ENCODE results near the gene KATNA1. TPM values are rescaled to one million over a fixed set of nuclear protein-coding genes. Genes with fewer than 3 reads are reported as not detected.

Gene KATNA1
- total RNA-seq (2022) = 9.9 and 13.1 TPM in 2 replicates
- percentile 53 among the genes with signal in this experiment for Bru-seq, nascent RNA
- BruChase-seq, experiment 1, labeled RNA remaining after a 6-hour chase = percentile 49 among the genes with signal in this experiment
- percentile 52 among the genes with signal in this experiment for BruChase-seq, experiment 2, labeled RNA remaining after a 2-hour chase
- long read RNA-seq, transcript KATNA1-203 (11 exons, 1,984 nt) = major isoform, 21 of 29 reads
- long read RNA-seq, partial matches to known transcripts = 2 of 29 reads
- long read RNA-seq, other reads (novel, unspliced or antisense) = 6 of 29 reads

- Mint-ChIP-seq H3K4me1 (ENCODE audit: low read depth, unreplicated experiment) (no peaks in the 10 kb centered on the region), H3K27me3 (ENCODE audit: unreplicated experiment) (no peaks in the 10 kb centered on the region), H3K27ac (ENCODE audit: unreplicated experiment) (peak within 1 kb of the TSS; percentile 67), H3K36me3 (ENCODE audit: insufficient read depth, unreplicated experiment) (peaks cover 21% of the 10 kb centered on the region), H3K9me3 (ENCODE audit: low read depth, unreplicated experiment) (no peaks in the 10 kb centered on the region), H3K4me3 (ENCODE audit: low read depth, unreplicated experiment) (peak within 1 kb of the TSS; percentile 75)
- DNase-seq = peak; percentile 89
- BruUV-seq (replicated peaks) = TSS peak; percentile 46
- CTCF ChIA-PET = interaction anchor here (1.3 kb wide), 1 partner anchor 101 kb away, joined by 3 read pairs; the partner anchor contains the start of gene PCMT1
- intact Hi-C loops (cut with micrococcal nuclease; ENCODE audit: unreplicated experiment) = loop anchor here (5.0 kb wide), 1 partner anchor 101 kb away; the partner anchor contains the start of gene PPIL4
- TF ChIP-seq CTCF (IDR thresholded peaks at IDR 0.05; ENCODE audit: unreplicated experiment) = no peak
Observed at GRCh38 chr6:149648148-149649145, at the start of gene KATNA1. KATNA1 (minus strand) TSS chr6:149648714; CDS start chr6:149638547, 10,167 bp downstream.

- Mint-ChIP-seq H3K36me3 (ENCODE audit: insufficient read depth, unreplicated experiment) (peaks cover 6% of the 10 kb centered on the region), H3K27me3 (ENCODE audit: unreplicated experiment) (no peaks in the 10 kb centered on the region)
Observed at GRCh38 chr6:149698175-149698574, 49.7 kb upstream of the KATNA1 start.

DNA sequence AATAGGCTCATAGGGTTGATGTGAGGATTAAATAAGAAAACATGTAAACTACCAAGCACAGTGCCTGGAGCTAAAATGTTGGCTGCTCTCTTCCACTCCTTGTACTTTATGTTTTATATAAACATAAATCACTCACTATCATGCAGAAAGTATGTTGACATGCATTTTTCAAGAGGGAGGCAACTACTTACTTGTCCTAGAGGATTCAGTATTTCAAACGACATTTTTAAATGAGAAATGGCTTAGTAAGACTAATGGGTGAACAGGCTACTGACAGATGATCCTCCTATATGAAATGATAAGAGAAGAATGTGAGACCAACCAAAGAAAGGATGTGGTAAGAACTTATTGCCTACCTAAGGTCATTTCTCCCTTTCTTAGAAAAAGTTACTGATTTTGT is 48.4 kb upstream of the KATNA1 start:
- no peak overlapping the region for H3K4me3 Mint-ChIP-seq (ENCODE audit: low read depth, unreplicated experiment)
- H3K9me3 Mint-ChIP-seq (ENCODE audit: low read depth, unreplicated experiment) = no peaks in the 10 kb centered on the region
- CTCF ChIA-PET = no interaction called here
- H3K27ac Mint-ChIP-seq (ENCODE audit: unreplicated experiment) = no peak overlapping the region
- no TSS peak for BruUV-seq (replicated peaks)
- no peak for TF ChIP-seq CTCF (IDR thresholded peaks at IDR 0.05; ENCODE audit: unreplicated experiment)
- peaks cover 6% of the 10 kb centered on the region for H3K36me3 Mint-ChIP-seq (ENCODE audit: insufficient read depth, unreplicated experiment)
- no peak for DNase-seq
- H3K27me3 Mint-ChIP-seq (ENCODE audit: unreplicated experiment) = no peaks in the 10 kb centered on the region
- intact Hi-C loops (cut with micrococcal nuclease; ENCODE audit: unreplicated experiment) = no loop called here
- H3K4me1 Mint-ChIP-seq (ENCODE audit: low read depth, unreplicated experiment) = no peaks in the 10 kb centered on the region

More at GRCh38 chr6:149698175-149698574, 49.7 kb upstream of the KATNA1 start:
- H3K4me1 Mint-ChIP-seq (ENCODE audit: low read depth, unreplicated experiment) = no peaks in the 10 kb centered on the region
- DNase-seq = no peak
- CTCF ChIA-PET = no interaction called here
- intact Hi-C loops (cut with micrococcal nuclease; ENCODE audit: unreplicated experiment) = no loop called here
- H3K9me3 Mint-ChIP-seq (ENCODE audit: low read depth, unreplicated experiment) = no peaks in the 10 kb centered on the region
- BruUV-seq (replicated peaks) = no TSS peak
- no peak for TF ChIP-seq CTCF (IDR thresholded peaks at IDR 0.05; ENCODE audit: unreplicated experiment)
- no peak overlapping the region for H3K4me3 Mint-ChIP-seq (ENCODE audit: low read depth, unreplicated experiment)
- no peak overlapping the region for H3K27ac Mint-ChIP-seq (ENCODE audit: unreplicated experiment)

DNA sequence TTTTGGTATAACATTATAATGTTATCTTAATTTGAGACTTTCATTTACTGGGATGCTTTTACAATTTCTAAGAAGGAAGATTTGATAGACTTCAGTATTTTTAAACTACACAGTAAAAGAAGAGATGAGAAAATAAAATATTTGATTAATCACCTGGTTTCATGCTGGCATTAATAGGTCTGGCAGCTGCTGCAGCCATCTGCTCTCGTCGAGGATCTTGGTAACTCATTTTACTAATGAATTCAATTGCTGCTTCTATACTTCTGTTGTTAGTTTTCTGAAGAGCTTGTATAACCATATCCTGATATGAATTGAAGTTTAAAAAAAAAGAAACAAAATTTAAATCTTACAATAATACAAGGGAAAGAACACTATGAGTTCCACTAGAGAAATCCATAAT is 46.4 kb upstream of the KATNA1 start:
- no peak for TF ChIP-seq CTCF (IDR thresholded peaks at IDR 0.05; ENCODE audit: unreplicated experiment)
- CTCF ChIA-PET = no interaction called here
- BruUV-seq (replicated peaks) = no TSS peak
- DNase-seq = no peak
- intact Hi-C loops (cut with micrococcal nuclease; ENCODE audit: unreplicated experiment) = no loop called here
- Mint-ChIP-seq H3K27ac (ENCODE audit: unreplicated experiment) (no peak overlapping the region), H3K27me3 (ENCODE audit: unreplicated experiment) (no peaks in the 10 kb centered on the region), H3K36me3 (ENCODE audit: insufficient read depth, unreplicated experiment) (peaks cover 10% of the 10 kb centered on the region), H3K4me1 (ENCODE audit: low read depth, unreplicated experiment) (no peaks in the 10 kb centered on the region), H3K4me3 (ENCODE audit: low read depth, unreplicated experiment) (no peak overlapping the region), H3K9me3 (ENCODE audit: low read depth, unreplicated experiment) (no peaks in the 10 kb centered on the region)
